Glutamatergic neuron (in vitro differentiated cells): ENCODE results near the gene LIMS1. TPM values are rescaled to one million over a fixed set of nuclear protein-coding genes. Genes with fewer than 3 reads are reported as not detected.

Source experiments
- DNase-seq: peaks from one replicate; pipeline ENCODE4 v3.0.0; 2022
- H3K27ac Mint-ChIP-seq: one replicate; pipeline ENCODE4 v1.8.0; 2020; ENCODE audit warnings: mild to moderate bottlenecking, mixed read lengths, inconsistent platforms; ENCODE audit not compliant: unreplicated experiment
- H3K27me3 Mint-ChIP-seq: one replicate; pipeline ENCODE4 v1.8.0; 2020; ENCODE audit warnings: mild to moderate bottlenecking, moderate library complexity, mixed read lengths, inconsistent platforms; ENCODE audit not compliant: unreplicated experiment
- H3K36me3 Mint-ChIP-seq: one replicate; pipeline ENCODE4 v1.8.0; 2020; ENCODE audit warnings: mild to moderate bottlenecking, mixed read lengths, inconsistent platforms; ENCODE audit not compliant: unreplicated experiment
- H3K4me1 Mint-ChIP-seq: one replicate; pipeline ENCODE4 v1.8.0; 2020; ENCODE audit warnings: mild to moderate bottlenecking, low read depth, mixed read lengths, inconsistent platforms; ENCODE audit not compliant: unreplicated experiment
- H3K4me3 Mint-ChIP-seq: one replicate; pipeline ENCODE4 v1.8.0; 2020; ENCODE audit warnings: mild to moderate bottlenecking, mixed read lengths, inconsistent platforms; ENCODE audit not compliant: unreplicated experiment
- H3K9me3 Mint-ChIP-seq: one replicate; pipeline ENCODE4 v1.8.0; 2020; ENCODE audit warnings: mild to moderate bottlenecking, moderate library complexity, mixed read lengths, inconsistent platforms; ENCODE audit not compliant: unreplicated experiment
- total RNA-seq: library from RNA; stranded (reverse); fragmentation: NEBNext Ultra II Directional; extraction: Animal tissue kit (Norgen Biotek cat#: 25700); gene quantifications from one replicate; pipeline ENCODE4 v1.2.1, GENCODE V29; 2021; ENCODE audit not compliant: unreplicated experiment
- TF ChIP-seq, protein P1 (sequence below): fragments of 200-600 bp; sonication (generic); IDR thresholded peaks from one replicate; pipeline ENCODE4 v1.5.0; 2021; ENCODE audit not compliant: partially characterized antibody, unreplicated experiment

Gene LIMS1
- total RNA-seq, 1 donor from 2014 or later: 18.5 TPM

DNA sequence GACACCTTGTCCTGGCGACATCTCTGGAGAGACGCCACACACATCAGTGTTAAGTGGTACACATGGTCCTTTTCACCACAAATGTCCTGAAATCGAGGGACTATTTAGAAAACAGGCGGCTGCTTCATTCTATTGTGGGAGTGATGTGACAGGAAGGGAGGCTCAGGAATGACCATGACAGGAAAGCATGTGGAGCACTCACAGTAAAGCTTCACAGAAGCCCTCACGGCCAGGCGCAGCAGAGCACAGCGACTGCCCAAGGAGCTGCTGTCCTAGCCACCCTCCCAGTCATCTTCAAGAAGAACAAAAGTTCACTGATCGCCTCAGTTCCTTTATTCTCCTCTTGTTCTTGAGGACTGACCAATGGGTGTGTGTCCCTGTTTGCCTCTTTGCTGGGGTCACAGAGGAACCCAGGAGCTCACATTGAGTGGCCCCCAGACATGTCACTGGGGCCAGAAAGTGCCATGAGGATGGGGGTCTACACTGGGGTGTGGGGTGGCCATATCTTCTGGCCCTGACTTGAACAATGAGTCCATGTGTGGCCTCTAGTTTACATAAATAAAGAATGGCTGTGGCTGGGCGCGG lies 100.4 kb downstream of the LIMS1 start:
- H3K4me1 Mint-ChIP-seq: peaks cover 42% of the 10 kb centered on the region
- H3K4me3 Mint-ChIP-seq: no peak overlapping the region
- peak overlapping the region; percentile 92 for H3K27ac Mint-ChIP-seq
- no peaks in the 10 kb centered on the region for H3K36me3 Mint-ChIP-seq
- TF ChIP-seq, protein P1, sequence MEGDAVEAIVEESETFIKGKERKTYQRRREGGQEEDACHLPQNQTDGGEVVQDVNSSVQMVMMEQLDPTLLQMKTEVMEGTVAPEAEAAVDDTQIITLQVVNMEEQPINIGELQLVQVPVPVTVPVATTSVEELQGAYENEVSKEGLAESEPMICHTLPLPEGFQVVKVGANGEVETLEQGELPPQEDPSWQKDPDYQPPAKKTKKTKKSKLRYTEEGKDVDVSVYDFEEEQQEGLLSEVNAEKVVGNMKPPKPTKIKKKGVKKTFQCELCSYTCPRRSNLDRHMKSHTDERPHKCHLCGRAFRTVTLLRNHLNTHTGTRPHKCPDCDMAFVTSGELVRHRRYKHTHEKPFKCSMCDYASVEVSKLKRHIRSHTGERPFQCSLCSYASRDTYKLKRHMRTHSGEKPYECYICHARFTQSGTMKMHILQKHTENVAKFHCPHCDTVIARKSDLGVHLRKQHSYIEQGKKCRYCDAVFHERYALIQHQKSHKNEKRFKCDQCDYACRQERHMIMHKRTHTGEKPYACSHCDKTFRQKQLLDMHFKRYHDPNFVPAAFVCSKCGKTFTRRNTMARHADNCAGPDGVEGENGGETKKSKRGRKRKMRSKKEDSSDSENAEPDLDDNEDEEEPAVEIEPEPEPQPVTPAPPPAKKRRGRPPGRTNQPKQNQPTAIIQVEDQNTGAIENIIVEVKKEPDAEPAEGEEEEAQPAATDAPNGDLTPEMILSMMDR: no peak
- H3K9me3 Mint-ChIP-seq: peaks cover 4% of the 10 kb centered on the region
- no peak for DNase-seq
- no peaks in the 10 kb centered on the region for H3K27me3 Mint-ChIP-seq

DNA sequence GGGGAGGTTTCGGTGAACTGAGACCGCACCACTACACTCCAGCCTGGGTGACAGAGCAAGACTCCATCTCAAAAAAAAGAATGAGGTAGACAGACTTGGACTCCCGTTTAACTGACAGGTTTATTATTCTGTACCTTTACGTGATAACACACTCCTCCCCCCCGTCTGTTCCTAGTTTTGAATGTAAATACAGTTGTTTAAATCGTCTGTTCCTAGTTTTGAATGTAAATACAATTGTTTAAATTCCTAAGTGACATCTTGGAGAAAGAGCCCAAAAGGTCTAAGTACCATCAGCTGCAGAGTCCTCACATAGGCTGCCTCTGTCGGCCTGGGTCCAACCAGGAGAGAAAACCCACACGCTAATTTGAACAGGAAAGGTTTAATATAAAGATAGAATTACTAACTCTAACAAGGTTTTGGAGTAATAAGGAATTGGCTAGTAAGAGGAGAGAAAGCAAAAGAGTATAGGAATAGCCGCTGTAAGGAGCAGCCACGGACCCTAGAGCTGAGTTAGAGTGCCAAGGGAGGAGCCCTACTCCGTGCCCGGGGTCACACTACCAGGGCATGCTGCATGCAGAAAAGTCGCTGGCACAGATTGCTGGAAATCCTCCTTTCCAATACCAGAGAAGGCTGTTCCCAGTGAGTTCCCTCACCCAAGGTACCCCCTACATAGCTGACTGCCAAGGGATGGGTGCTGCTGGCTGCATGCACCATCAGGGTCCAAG lies 101.5 kb downstream of the LIMS1 start:
- no peak overlapping the region for H3K4me3 Mint-ChIP-seq
- H3K4me1 Mint-ChIP-seq: peaks cover 40% of the 10 kb centered on the region
- no peaks in the 10 kb centered on the region for H3K36me3 Mint-ChIP-seq
- DNase-seq: no peak
- TF ChIP-seq, protein P1: no peak
- peaks cover 5% of the 10 kb centered on the region for H3K9me3 Mint-ChIP-seq
- H3K27me3 Mint-ChIP-seq: no peaks in the 10 kb centered on the region
- peak overlapping the region; percentile 69 for H3K27ac Mint-ChIP-seq

DNA sequence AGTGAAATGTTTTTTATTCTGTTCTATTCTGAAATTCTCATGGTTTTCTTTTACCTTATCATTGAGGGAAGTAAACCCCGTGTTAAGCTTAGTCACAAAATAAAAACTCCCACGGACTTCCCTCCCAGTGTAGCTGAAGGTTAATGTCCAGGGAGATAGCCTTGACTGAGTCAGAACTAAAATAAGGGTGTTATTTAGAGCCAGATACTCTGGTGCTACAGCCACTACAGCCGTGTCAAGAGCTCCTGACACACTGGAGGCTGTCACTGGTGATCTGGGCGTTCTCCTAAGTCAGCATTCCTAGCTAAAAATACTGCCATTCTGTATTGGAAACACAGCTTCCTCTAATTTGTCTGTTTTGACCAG lies 103.0 kb downstream of the LIMS1 start:
- peak overlapping the region; percentile 30 for H3K27ac Mint-ChIP-seq
- DNase-seq: no peak
- H3K27me3 Mint-ChIP-seq: no peaks in the 10 kb centered on the region
- peaks cover 40% of the 10 kb centered on the region for H3K4me1 Mint-ChIP-seq
- TF ChIP-seq, protein P1: no peak
- peaks cover 7% of the 10 kb centered on the region for H3K9me3 Mint-ChIP-seq
- H3K4me3 Mint-ChIP-seq: no peak overlapping the region
- H3K36me3 Mint-ChIP-seq: no peaks in the 10 kb centered on the region

DNA sequence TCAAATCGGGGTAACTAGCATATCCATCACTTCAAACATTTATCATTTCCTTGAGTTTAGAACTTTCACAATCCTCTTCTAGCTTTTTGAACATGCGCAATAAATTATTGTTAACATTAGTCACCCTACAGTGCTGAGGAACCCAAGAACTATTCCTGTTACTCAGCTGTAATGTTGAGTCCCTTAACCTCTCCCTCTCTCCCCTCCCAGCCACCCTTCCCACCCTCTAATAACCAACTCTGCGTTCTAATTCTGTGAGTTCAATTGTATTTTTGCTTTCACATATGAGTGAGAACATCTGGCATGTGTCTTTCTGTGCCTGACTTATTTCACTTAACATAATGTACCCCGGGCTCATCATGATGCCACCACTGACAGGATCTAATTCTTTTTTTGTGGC lies 106.5 kb downstream of the LIMS1 start:
- peaks cover 11% of the 10 kb centered on the region for H3K9me3 Mint-ChIP-seq
- H3K4me1 Mint-ChIP-seq: peaks cover 22% of the 10 kb centered on the region
- H3K36me3 Mint-ChIP-seq: peaks cover 13% of the 10 kb centered on the region
- TF ChIP-seq, protein P1: no peak
- DNase-seq: no peak
- no peak overlapping the region for H3K4me3 Mint-ChIP-seq
- no peak overlapping the region for H3K27ac Mint-ChIP-seq
- no peaks in the 10 kb centered on the region for H3K27me3 Mint-ChIP-seq

DNA sequence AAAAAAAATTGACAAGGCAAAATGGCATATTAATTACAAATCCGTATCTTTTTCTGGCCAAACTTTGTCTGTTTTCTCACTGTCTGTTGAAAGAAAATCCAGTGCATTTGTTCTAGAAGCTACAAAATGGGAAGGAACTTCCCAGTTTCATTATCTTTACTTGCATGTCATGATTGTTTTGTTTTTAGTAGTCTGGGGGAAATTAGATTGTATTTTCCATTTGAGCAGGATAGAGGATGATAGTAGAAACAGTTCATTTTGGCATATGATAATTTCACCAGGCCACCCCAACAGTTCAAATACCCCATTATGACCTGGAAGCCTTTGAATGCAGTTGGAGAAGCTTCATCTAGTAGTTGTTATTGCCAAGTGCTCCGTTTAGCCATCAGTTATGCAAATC lies 107.5 kb downstream of the LIMS1 start:
- TF ChIP-seq, protein P1: no peak
- Mint-ChIP-seq H3K4me3 (no peak overlapping the region), H3K9me3 (peaks cover 16% of the 10 kb centered on the region), H3K4me1 (peaks cover 19% of the 10 kb centered on the region), H3K27me3 (peaks cover 1% of the 10 kb centered on the region), H3K27ac (no peak overlapping the region), H3K36me3 (peaks cover 20% of the 10 kb centered on the region)
- no peak for DNase-seq
